Epithelial cell of proximal tubule (primary cell): Measurements from ENCODE around the gene CLOCK. TPM values are rescaled to one million over a fixed set of nuclear protein-coding genes. Genes with fewer than 3 reads are reported as not detected.

Source experiments
- DNase-seq: peaks from one replicate; pipeline ENCODE4 v3.0.0-alpha.2; 2011; ENCODE audit warnings: low read depth
- H3K4me3 ChIP-seq: 2 replicates; pipeline ENCODE4 v1.5.1; 2011; ENCODE audit warnings: low read depth, mild to moderate bottlenecking, low read length
- total RNA-seq: library from RNA; depleted of rRNA; stranded (reverse); fragments of >200 nt; gene quantifications from 2 replicates; pipeline ENCODE4 v1.2.3, GENCODE V29; 2015
- TF ChIP-seq, protein P1 (sequence below): conservative IDR thresholded peaks from 2 replicates; pipeline ENCODE4 v1.5.1; 2012; ENCODE audit warnings: low read depth, mild to moderate bottlenecking, low read length

Gene CLOCK
- total RNA-seq, 1 donor from 2014 or later, result 9.2 TPM

DNA sequence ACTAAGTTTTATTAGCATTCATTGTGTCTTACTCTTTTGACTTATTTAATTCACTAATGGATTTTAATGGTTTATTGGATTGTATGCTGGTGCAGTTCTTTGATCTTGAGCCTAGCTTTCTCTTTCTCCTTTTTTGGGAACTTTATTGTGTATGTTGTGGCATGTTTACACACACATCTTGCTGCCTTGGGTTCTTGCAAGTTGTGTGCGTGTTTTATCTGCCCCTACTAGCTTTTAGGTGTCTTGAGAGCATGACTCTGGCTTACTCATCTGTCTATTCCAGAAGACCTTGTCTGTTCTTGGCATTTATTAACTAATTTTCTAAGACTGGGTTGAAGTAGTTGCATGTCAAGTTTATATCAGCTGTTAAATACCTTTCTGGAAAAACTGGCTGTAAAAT lies 148.2 kb downstream of the CLOCK start:
- peak; percentile 51 for DNase-seq
- peak overlapping the region; percentile 62 for H3K4me3 ChIP-seq

DNA sequence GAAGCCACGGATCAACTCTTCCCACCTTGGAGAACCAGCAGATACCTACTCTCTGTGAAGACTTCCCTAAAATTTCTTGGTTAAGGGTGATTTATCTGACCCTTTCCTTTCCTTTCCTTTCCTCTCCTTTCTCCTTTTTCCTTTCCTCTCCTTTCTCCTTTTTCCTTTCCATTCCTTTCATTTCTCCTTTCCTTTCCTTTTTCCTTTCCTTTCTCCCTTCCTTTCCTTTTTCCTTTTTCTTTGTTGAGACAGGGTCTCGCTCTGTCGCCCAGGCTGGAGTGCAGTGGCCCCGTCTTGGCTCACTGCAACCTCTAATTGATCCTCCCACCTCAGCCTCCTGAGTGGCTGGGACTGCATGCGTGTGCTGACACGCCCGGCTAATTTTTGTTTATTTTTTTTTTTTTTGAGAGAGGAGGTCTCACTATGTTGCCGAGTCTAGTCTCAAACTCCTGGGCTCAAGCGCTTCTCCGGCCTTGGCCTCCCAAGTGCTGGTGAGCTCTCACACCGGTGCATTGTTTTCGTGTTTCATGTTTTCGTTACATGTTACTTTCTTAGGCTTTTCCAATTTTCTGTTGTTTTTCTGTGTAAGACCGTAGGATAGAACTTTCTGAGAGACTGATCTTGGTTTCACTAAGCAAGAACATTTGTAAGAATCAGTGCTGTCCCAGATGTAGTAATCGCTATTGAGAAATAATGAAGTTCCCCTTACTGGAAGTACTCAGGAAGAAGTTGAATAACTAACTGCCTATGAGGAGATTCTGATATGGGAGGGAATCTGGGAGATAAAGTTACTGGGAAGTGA lies 149.0 kb downstream of the CLOCK start:
- H3K4me3 ChIP-seq, result peak overlapping the region; percentile 62
- peak; percentile 88 for DNase-seq
- TF ChIP-seq, protein P1, sequence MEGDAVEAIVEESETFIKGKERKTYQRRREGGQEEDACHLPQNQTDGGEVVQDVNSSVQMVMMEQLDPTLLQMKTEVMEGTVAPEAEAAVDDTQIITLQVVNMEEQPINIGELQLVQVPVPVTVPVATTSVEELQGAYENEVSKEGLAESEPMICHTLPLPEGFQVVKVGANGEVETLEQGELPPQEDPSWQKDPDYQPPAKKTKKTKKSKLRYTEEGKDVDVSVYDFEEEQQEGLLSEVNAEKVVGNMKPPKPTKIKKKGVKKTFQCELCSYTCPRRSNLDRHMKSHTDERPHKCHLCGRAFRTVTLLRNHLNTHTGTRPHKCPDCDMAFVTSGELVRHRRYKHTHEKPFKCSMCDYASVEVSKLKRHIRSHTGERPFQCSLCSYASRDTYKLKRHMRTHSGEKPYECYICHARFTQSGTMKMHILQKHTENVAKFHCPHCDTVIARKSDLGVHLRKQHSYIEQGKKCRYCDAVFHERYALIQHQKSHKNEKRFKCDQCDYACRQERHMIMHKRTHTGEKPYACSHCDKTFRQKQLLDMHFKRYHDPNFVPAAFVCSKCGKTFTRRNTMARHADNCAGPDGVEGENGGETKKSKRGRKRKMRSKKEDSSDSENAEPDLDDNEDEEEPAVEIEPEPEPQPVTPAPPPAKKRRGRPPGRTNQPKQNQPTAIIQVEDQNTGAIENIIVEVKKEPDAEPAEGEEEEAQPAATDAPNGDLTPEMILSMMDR, result no peak

More for the DNA sequence above, 148.2 kb downstream of the CLOCK start:
- TF ChIP-seq, protein P1, result no peak

DNA sequence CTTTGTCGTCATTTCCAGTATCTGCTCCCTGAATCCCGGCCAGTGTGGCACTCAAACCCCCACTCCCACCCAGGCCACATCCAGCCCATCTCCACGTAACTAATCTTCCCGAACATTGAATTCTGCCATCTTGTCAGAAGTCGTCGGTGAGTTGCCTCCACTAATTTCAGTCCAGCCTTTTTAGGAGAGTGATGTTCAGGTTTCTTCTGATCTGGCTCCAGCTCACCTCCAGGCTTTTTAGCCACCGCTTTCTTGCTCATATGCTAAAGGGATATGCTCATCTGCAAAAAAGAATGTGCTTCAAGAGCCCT lies 149.6 kb downstream of the CLOCK start:
- TF ChIP-seq, protein P1, result no peak
- DNase-seq, result no peak
- H3K4me3 ChIP-seq, result peak overlapping the region; percentile 62

DNA sequence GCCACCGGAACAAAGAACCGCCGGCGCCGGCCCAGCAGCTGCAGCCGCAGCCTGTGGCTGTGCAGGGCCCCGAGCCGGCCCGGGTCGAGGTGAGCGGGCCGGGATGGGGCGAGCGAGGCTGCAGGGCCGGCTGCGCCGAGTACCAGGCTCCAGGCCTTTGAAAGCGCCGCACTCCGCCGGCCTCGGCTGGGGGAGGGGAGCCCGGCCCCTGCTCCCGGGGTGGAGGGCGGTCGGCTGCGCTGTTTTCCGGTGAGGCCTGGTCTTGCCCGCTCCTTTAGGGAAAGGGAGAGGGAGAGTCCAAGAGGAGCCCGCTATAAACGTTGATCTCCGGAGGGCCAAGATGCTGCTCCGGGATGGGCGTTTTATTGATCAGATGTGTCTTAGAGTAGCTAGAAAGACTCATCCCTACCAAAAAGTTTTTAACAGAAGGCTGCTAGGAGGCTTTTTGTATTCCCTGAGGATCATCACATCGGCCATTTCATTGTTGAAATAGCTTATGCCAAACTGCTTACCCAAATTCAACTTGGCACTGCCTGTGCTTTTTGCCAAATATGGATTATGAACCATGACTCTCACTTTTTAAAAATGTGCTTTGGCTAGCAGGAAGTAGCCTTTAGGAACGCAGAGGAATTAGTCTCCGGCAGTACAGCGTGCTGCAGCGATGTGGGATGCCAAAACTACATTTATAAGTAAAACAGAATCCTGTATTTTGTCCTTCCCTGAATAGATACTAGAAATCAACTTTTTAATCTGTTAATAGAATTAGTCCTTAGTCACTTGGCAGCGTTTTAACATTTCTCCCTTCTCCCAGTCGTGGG lies 150.2 kb downstream of the CLOCK start:
- H3K4me3 ChIP-seq, result peak overlapping the region; percentile 62
- no peak for DNase-seq

DNA sequence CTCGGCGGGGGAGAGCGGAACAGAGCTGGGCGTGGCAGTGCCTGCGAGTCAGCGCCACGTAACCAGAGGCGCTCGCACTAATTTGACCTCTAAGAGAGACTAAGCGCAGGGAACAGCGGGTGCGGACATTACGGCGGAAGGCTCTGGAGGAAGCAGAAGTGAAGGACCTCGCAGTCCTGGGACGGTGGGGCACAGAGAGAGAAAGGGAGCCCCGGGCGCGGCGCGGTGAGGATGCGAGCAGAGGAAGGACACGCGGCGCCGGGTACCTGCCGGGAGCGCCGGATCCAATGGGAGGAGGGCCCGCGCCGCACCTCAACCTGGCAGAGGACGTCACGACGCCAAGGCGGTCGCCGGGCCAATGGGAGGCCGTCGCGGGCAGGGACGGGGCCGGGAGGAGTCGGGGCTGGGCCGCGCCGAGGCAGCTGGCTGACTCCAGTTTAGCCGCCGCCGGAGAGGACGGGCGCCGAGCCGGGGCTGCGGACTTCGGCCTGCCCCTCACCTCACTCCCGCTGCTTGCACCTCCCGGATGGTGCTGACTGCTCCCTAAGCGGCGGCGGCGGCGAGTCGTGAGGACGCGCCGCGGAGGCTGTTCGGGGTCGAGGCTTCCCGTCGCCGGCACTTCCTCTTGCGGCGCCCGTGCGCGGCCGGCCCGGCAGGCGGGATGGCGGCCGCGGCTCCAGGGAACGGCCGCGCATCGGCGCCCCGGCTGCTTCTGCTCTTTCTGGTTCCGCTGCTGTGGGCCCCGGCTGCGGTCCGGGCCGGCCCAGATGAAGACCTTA lies 151.0 kb downstream of the CLOCK start, which contains the start of gene TMEM165:
TSS of gene TMEM165 (plus strand) at position 429 of the 779 bp plus-strand sequence. CDS start at position 662, 233 bp downstream.
- TF ChIP-seq, protein P1, result no peak
- H3K4me3 ChIP-seq, result peak within 1 kb of the TSS; percentile 62
- DNase-seq, result no peak

More for the DNA sequence above, 150.2 kb downstream of the CLOCK start:
- TF ChIP-seq, protein P1, result no peak

DNA sequence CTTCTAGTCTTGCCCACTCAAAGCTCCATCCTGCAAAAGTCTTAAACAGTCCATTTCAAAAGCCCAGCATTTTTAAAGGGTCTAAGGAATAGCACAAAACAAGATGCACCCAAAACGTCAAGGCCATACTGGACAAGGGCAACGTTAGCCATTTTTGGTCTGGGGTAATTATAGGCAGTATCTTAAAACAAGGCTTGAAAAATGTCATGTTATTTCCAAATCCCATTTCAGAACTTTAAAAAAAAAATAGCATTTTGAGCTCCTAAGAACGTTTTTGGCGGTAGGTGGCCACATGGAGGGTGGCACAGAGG lies 151.5 kb downstream of the CLOCK start:
- TF ChIP-seq, protein P1, result no peak
- DNase-seq, result no peak
- H3K4me3 ChIP-seq, result peak overlapping the region; percentile 62
